AG04450 (cell line): ENCODE measurements around the gene JTB. TPM values are rescaled to one million over a fixed set of nuclear protein-coding genes. Genes with fewer than 3 reads are reported as not detected.
"Not testable (repeated sequence)": the region's sequence is repeated elsewhere in the genome, so short reads cannot be mapped to it uniquely, and the experiment has no call there.

Experiments used
- CTCF ChIA-PET: fragments of 300-600, 350-600 bp; formaldehyde crosslinking; extraction: SDS; loops from one replicate; lab custom pipeline; 2022; ENCODE audit warnings: antibody characterized with exemption, inconsistent platforms; lab: Charles Lee
- POLR2A ChIA-PET: fragments of 350-600 bp; formaldehyde crosslinking; extraction: SDS; loops from one replicate; lab custom pipeline; 2021; ENCODE audit warnings: antibody characterized with exemption, inconsistent platforms; lab: Yijun Ruan, JAX
- DNase-seq: peaks from one replicate; pipeline ENCODE4 v3.0.0-alpha.2; 2011; ENCODE audit warnings: low read depth, low spot score
- H3K27ac ChIP-seq: one replicate; pipeline ENCODE4 v1.5.1; 2012; ENCODE audit warnings: low read depth, low read length, control low read depth
- H3K27me3 ChIP-seq: one replicate; pipeline ENCODE4 v1.6.0; 2012; ENCODE audit warnings: low read length; ENCODE audit not compliant: control insufficient read depth, insufficient read depth
- H3K4me3 ChIP-seq: 2 replicates; pipeline ENCODE4 v1.5.1; 2011; ENCODE audit warnings: mild to moderate bottlenecking, low read depth, low read length, control low read depth
- H3K9me3 ChIP-seq: 2 replicates; pipeline ENCODE4 v1.5.1; 2012; ENCODE audit warnings: low read length; ENCODE audit not compliant: control insufficient read depth, insufficient read depth
- CTCF ChIP-seq: IDR thresholded peaks from 2 replicates; pipeline ENCODE4 v1.5.1; 2011; ENCODE audit warnings: low read depth, low read length, control low read depth, inconsistent platforms
- polyA plus RNA-seq: library from polyadenylated mRNA; depleted of rRNA; stranded (reverse); fragments of >200 nt; gene quantifications from 2 replicates; pipeline ENCODE4 v1.2.3, GENCODE V29; 2011

Gene JTB
- polyA plus RNA-seq, 1 experiment, result 160 TPM

GRCh38 chr1:153987621-153988020, 10.1 kb upstream of the JTB start:
- no peak for DNase-seq
- Histone ChIP-seq H3K27me3 (no peaks in the 10 kb centered on the region), H3K9me3 (no peaks in the 10 kb centered on the region; the same call in 1 of the 2 replicates), H3K4me3 (no peak overlapping the region), H3K27ac (no peak overlapping the region)
- no peak for TF ChIP-seq CTCF
- ChIA-PET CTCF (interaction anchor here (0.7 to 2.8 kb wide), 22 partner anchors 9 to 477 kb away, joined by 3 to 46 read pairs (median 4); partner anchors contain the start of genes CREB3L4, JTB and SLC27A3), POLR2A (interaction anchor here (0.6 to 3.4 kb wide), 4 partner anchors 20 to 196 kb away, joined by 3 to 22 read pairs (median 4); partner anchors contain the start of genes CREB3L4 and CRTC2)

GRCh38 chr1:153985941-153986761, 8.7 kb upstream of the JTB start, which contains the start of gene RAB13:
Gene RAB13, minus strand, starts transcription at chr1:153986339. Its CDS starts 103 bp downstream, at chr1:153986236.
- no peaks in the 10 kb centered on the region for H3K27me3 ChIP-seq
- ChIA-PET POLR2A (interaction anchor here (0.9 to 3.4 kb wide), 4 partner anchors 9 to 28 kb away, joined by 5 to 22 read pairs (median 10); partner anchors contain the start of genes CREB3L4, CRTC2, JTB and SLC39A1), CTCF (interaction anchor here (0.6 to 2.8 kb wide), 49 partner anchors 8 to 1982 kb away, joined by 3 to 46 read pairs (median 5); partner anchors contain the start of genes CREB3L4, DENND4B, JTB and SLC27A3)
- TF ChIP-seq CTCF, result no peak
- no peak for DNase-seq
- peak within 1 kb of the TSS; percentile 80 for H3K27ac ChIP-seq
- H3K9me3 ChIP-seq, result no peaks in the 10 kb centered on the region; the same call in 1 of the 2 replicates
- H3K4me3 ChIP-seq, result peak within 1 kb of the TSS; percentile 73

- Histone ChIP-seq H3K27ac (peak overlapping the region; percentile 80), H3K4me3 (peak overlapping the region; percentile 73), H3K27me3 (no peaks in the 10 kb centered on the region), H3K9me3 (no peaks in the 10 kb centered on the region; the same call in 1 of the 2 replicates)
- CTCF ChIA-PET, result interaction anchor here (0.6 to 2.8 kb wide), 5 partner anchors 8 to 475 kb away, joined by 3 to 46 read pairs (median 13); partner anchors contain the start of gene JTB
- no peak for DNase-seq
- POLR2A ChIA-PET, result interaction anchor here (0.7 to 3.4 kb wide), 5 partner anchors 8 to 39 kb away, joined by 3 to 22 read pairs (median 7); partner anchors contain the start of genes CREB3L4, CRTC2, DENND4B and JTB
- TF ChIP-seq CTCF, result no peak
Measured at GRCh38 chr1:153985341-153985912, 8.0 kb upstream of the JTB start.

GRCh38 chr1:153984123-153984894, 6.8 kb upstream of the JTB start:
- no peak for DNase-seq
- CTCF ChIA-PET, result interaction anchor here (0.9 to 2.8 kb wide), 3 partner anchors 17 to 288 kb away, joined by 3 to 44 read pairs (median 7); partner anchors contain the start of gene CREB3L4
- POLR2A ChIA-PET, result interaction anchor here (3.4 kb wide), 1 partner anchor 17 kb away, joined by 22 read pairs; the partner anchor contains the start of gene CREB3L4
- TF ChIP-seq CTCF, result no peak
- Histone ChIP-seq H3K27ac (peak overlapping the region; percentile 39), H3K4me3 (peak overlapping the region; percentile 73), H3K27me3 (no peaks in the 10 kb centered on the region), H3K9me3 (no peaks in the 10 kb centered on the region; the same call in 1 of the 2 replicates)

- POLR2A ChIA-PET, H3K9me3 ChIP-seq, H3K4me3 ChIP-seq, H3K27ac ChIP-seq, DNase-seq, H3K27me3 ChIP-seq: not testable (repeated sequence)
- CTCF ChIA-PET, result interaction anchor here (1.4 kb wide), 1 partner anchor 24 kb away, joined by 3 read pairs; no protein-coding TSS in a partner anchor
Measured at GRCh38 chr1:153981735-153982134, 4.3 kb upstream of the JTB start.

- not testable (repeated sequence) for H3K9me3 ChIP-seq, DNase-seq, H3K4me3 ChIP-seq, H3K27ac ChIP-seq, H3K27me3 ChIP-seq
- CTCF ChIA-PET, result interaction anchor here (1.1 to 3.5 kb wide), 3 partner anchors 8 to 49 kb away, joined by 3 to 31 read pairs (median 17); partner anchors contain the start of genes CREB3L4 and RAB13
- POLR2A ChIA-PET, result interaction anchor here (3.0 to 3.9 kb wide), 2 partner anchors 11 to 12 kb away, joined by 35 to 39 read pairs; partner anchors contain the start of genes CREB3L4 and RPS27
Measured at GRCh38 chr1:153979091-153979490, 1.6 kb upstream of the JTB start.
